HG03460 (cell line): ENCODE data around the gene TFF2.

Source experiments
- ATAC-seq: cut with Tn5 transposase; IDR thresholded peaks from one replicate; pipeline ENCODE4 v1.9.1; 2021; ENCODE audit not compliant: unreplicated experiment

The TFF2 gene

DNA sequence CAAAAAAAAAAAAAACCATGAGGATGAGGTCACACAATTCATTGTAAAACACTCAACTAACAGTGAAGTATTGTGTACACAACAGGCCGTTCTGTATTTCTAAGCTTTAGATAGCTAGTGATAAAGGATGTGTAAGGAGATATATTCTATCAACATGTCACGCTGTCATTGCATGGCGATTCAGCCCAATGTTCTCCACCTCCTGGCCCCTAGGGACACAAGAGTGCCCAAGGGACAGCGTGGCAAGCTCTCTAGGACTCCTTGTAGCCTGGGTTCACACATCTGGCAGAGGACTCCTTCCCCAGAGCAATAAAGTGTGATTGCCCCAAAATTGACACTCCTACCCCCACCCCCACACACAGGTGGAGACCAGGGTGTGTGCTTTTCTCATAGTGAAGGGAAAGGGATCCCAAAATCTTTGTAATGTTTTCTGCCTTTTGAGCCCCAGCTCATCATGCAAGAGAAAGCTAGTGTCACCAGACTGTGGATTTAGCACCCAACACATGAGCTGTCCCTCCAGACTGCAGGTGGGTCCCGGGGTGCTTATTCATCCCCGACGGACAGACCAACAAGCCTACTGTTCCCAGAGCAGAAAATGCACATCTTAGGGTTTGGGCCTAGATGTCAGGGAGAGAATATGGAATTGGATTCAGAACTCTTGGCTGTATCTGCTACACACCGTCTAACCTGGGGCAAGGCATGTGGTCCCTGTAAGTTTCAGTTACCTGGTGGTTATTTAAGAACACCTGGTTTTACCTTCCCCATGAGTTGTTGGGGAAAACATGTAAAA lies 33.6 kb upstream of the TFF2 start:
- ATAC-seq = no peak

DNA sequence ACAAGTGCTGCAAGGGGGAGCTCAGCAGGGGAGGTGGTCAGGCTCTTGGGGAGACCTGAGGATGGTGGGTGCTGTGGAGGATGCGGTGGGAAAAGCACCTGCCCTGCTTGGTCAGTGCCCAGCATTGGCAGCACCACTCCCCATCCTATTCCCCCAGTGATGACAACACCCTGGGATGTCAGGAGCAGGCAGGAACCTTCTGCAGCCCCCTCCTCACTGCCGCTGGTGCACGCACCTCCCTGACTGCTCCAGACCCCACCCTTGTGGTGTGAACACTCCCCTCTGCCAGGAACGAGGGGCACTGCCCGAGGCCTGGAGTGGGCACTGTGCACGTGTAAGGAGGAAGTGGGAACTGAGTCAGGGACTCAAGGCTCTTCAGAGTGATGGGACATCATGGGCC lies 32.5 kb upstream of the TFF2 start:
- ATAC-seq = no peak

DNA sequence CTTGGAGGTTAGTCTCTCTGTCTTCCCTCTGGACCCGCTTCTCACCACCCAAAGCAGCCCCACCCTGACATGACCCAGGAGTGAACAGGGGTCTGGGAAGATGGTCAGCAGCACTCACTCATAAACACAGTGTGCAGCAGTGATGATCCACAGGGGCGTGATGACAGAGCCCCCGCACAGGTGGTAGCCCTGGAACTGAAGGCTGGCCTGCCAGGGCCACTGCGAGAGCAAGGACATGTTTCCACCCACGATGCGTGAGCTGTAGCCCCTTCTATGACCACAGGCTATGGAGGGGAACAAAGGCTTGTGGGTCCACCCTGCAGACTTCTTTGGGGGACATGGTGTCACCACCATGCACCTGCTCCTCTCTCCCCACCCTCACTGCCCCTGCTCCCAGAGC lies 32.1 kb upstream of the TFF2 start:
- no peak for ATAC-seq

DNA sequence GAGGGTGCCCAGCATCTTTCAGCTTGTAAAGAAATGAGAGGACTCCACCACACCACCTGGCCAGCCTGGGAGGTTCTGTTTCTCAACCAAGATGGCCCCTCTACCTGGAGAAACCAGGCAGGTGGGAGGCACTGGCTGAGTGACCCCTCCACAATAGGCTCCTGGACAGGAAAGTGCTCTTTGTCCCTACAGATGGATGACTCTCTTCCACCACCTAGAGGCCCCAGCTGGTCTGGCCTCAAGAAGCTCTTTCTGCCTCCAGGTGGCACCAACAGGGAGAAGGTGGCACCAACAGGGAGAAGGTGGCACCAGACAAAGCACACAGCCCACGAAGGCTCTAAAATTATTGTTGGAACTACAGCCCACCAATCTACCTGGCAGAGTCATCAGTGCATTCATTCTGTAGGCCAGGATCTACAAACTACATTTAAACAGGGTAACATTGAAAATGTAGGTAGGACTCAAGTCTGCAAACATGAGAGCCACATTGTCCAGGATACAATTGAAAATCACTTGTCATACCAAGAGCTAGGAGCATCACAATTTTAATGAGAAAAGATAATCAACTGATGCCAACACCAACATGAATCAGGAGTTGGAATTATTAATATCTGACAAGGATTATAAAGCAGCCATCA lies 30.7 kb upstream of the TFF2 start:
- no peak for ATAC-seq

DNA sequence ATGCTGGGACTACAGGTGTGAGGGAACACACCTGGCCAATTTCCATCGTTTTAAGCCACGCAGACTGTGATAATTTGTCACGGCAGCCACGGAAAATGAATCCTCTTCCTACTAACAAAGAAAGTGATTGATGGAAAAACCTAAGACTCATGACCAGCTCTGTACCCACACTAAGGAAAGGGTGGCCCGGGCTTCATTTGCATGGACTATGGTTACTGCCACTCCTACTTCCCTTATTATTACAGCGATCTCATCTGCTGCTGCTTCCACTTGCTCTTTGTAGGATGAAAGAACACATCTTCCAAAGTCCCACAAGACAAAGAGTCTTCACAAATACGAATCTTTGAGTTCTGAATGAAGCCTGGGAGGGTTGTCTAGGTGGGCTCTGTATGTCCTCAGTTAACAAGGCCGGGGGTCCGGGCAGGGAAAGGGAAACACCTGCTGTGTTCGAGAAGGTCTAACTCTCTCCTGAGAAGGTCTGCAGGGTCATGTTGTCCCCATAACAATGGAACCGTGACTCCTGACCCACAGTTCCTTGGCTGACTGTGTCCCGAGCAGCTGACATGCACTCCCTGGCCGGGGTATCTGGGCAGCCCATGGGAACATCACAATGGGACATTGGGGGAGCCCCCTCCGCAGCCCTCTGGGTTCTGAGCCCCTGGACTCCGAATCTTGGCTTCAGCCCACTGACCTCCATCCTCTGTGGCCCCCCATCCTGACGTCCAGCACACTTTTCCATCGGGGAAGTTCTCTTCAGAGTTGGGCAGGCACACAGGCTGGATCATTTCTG lies 28.8 kb upstream of the TFF2 start:
- no peak for ATAC-seq

DNA sequence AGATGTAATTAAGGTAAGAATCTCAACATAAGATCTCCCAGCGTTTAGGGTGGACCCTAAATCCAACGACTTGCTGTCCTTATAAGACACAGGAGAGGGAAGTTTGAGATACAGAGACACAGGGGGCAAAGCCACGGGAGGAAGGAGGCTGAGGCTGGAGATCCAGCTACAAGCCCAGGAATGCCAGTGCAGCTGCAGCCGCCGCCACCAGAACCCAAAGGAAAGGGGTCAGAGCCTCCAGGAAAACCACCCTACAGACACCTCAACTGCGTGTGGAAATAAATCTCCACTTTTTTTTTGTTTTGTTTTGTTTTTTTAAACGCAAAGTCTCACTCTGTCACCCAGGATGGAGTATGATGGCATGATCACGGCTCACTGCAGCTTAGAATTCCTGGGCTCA lies 27.6 kb upstream of the TFF2 start:
- ATAC-seq = no peak

DNA sequence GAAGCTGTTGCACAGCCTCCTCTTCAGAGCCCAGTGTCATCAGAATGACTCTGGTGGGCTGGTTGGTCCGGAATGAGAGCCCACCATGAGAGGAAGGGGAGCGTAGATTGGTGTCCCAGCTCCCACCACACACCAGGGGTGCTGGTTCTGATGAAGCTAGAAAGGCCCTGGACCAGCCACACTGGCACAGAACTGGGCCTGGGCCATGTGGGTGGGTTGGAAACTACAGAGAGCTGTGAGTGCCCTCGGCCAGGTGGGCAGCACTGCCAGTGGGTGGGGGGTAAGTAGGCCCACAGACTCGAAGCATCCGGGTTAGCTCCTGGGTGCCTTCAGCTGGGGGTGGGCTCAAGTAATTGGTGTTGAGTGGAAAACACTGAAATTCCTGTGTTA lies 27.2 kb upstream of the TFF2 start:
- ATAC-seq = no peak

DNA sequence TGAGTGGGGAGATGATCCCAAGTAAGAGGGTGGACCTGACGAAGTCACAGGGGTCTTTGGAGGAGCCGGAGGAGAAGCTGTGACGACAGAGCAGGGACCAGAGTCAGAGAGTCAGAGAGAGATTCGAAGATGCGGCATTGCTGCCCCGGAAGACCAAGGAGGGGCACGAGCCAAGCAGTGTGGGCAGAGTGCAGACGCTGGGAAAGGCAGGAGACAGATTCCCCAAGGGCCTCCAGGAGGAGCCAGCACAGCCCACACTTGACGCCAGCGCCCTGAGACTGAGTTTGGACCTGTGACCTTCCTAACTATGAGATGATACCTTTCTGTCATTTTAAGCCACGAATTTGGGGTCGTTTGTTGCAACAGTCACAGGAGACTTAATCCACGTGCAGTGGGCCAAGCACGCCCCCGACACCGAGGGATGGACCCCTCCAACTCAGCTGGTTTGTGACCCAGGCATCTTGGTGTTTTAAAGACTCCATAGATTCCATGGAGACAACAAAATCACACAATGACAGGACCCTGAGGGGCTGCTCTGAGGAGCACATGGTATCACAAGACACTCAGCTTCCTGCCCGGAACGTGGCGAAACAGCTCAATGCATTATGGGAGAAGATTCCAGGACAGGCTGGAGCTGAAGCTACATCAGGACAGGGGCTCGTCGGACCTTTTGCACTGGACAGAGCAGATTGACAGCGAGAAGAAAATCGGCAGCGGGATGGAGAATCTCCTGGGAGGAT lies 26.6 kb upstream of the TFF2 start:
- ATAC-seq = no peak

DNA sequence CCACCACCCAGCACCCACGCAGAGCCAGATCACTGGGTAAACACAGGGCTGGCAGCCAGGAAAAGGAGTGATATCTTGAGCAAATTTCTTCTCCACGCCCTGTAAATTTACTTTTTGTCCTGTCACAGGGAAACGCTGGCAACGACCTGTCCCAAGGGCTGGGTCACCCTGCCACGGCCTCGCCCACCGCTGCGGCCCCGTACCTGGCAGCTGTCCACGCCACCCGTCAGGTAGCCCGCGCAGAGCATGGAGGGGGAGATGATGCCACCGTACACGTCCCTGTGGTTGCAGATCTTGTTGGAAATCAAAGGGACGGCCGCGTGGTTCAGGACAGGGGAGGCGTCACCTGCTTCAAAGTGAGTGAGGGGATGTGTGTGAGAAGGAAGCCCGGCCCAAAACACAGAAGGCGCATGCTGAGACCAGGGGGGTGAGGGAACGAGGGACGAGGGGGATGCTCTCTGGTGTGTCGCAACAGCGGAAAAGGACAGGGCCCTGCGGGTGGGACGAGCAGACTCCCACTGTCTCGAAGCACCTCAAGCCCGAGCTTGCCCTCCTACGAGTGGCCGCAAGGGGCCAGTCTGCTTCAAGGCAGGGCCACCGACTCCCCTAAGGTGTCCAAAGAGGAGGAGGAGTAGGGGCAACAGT lies 25.7 kb upstream of the TFF2 start:
- no peak for ATAC-seq

DNA sequence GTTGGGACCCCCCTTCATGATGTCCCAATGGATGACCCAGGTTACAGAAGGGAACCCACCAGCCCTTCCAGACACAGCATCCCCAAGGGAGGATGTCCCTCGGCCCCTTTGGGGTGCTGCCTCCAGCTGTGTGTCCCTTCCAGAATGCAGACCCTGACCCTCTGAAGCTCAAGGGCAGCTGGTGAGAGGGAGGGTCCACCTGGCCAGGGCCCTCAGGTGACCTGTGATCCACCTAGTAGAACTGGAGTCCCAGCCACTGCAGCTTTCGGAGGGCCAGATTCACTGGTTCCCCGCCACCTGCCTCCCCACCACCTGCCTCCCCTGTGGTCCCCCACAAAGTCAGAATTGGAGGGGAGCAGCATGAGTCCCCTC lies 25.2 kb upstream of the TFF2 start:
- ATAC-seq = no peak

DNA sequence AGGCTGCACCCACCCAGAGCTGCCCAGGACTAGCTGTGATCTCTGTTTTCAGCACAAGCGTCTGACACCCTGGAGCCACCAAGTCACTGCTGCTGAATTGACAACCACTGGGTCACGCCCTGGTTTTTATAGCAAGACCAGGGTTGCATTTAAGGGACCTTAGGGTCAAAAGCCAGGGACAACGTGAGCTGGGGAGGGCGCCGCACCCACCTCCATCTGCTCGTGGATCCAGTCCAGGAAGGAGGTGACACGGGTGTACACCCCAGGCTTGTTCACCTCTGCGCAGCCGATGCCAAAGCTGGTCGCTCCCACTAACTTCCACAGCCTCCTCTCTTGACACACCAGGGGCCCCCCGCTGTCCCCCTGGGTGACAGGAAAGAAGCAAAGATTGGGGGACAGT lies 24.7 kb upstream of the TFF2 start:
- ATAC-seq = no peak

DNA sequence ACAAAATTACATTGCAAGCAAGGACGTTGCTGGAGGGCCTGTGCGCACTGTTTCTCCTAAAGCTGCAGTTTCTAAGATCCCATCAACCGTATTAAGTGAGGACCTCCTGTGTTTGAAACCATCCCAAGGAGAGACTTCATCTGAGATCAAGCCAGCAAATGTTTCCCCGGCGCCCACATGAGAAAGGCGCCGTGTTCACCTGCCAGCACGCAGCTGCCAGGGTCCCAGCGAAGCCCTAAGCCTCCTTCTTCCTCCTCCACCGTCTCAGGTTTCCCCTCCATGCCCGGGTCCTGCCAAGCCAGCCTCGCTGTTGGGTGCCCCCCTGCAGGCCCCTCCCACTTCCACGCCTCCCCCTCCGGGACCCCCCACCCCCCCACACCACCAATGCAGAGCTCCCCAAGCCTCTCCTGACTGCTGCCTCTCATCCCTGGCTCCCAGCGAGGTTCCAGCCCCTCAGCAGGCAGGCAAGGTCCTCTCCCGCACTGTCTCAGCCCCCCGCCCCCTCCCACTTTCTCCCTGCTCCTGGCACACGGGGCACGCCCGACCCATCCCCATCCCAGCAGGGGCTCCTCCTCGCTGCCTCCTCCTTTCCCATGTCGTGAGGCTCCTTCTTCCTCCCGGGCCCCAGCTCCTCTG lies 24.2 kb upstream of the TFF2 start:
- no peak for ATAC-seq

DNA sequence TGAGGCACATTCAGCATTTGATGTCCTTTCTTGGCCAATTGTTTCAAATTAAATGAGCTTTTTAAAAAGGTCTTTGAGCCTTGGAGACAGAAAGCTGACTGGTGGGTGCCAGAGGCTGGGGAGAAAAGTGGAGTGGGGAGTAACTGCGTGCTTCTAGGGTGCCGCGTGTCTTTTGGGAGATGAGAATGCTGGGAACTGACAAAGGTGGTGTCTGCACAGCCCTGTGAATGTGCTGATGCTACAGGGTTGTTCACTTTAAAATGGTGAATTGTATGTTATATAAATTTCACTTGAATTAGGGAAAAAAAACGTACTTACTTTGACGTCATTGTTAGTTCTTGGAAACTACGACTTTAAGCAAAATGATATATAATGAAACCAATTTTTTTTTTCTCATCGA lies 23.7 kb upstream of the TFF2 start:
- ATAC-seq = no peak

DNA sequence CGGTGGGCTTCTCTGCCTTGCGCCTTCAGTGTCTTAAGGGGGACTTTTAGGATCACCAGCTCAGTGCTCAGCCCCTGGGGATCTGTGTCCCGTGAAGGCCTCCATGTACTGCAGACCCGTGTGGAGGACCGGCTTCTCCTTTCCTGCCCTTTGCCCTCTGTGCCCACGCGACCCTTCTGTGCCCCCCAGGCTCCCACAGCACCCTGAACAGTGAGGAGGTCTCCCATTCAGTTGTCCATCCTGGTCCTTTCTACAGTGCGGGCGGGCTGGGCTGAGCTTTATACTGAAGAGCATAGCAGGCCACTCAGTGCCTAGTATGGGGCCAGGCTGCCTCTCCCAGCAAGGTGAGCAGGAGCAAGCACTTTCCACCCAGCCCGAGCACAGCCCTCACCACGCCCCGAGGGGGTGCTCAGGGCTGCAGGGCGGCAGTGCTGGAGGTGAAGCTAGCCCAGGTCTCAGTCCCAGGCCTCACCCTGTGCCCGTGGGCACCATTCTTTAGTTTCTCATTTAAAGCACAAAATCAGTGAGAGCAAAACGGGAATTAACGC lies 23.2 kb upstream of the TFF2 start:
- ATAC-seq = no peak

DNA sequence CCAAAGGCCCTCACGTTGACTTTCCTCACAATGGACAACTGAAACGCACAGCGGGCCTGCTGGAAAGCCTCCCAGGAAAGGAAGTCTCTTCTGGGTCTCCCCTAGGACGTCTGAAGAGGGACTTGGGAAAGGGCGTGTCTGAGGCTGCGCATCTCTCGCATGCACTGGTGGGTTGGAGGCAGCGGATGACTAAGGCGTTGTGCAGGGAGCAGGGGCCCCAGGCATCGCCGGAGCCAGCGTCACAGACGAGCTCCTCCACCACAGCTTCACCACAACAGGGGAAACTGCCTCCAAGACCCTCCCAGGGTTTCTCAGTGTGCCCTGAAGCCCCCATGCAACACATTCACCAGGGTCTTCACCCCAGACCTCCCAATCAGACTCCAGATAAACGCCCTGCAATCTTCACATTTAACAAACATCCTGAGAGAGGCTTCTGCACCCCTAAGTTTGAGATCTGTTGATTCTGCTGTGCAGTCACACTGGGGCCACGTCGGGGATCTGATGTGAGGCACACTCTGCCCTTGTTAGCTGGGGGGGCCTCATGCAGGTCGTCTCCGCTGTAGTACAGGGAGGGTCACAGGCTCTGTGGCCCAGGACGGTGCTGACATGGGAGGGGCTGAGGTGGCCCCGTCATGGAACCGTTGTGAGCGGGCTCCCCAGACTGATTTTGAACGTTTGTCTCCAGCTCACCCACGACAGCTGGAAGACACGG lies 22.6 kb upstream of the TFF2 start:
- ATAC-seq = no peak

DNA sequence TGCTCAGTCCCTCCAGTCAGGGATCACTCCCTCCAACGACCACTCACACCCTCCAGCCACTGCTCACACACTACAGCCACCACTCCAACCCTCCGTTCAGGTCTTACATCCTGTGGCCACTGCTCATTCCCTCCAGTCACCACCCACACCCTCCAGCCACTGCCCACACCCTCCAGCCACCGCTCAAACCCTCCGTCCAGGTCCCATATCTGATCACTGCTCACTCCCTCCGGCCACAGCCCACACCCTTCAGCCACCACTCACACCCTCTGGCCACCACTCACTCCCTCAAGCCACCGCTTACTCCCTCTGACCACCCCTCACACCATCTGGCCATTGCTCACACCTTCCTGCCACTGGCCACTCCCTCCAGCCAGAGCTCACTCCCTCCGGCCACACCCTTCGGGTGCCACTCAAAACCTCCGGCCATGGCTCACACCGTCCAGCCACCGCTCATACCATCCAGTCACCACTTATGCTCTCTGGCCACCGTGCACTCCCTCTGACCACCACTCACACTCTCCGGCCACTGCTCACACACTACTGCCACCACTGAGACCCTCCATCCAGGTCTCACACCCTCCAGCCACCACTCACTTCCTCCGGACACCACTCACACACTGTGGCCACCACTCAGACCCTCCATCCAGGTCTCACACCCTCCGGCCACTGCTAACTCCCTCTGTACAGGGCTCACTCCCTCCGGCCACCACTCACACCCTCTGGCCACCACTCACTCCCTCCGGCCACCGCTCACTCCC lies 20.3 kb upstream of the TFF2 start:
- ATAC-seq = no peak

DNA sequence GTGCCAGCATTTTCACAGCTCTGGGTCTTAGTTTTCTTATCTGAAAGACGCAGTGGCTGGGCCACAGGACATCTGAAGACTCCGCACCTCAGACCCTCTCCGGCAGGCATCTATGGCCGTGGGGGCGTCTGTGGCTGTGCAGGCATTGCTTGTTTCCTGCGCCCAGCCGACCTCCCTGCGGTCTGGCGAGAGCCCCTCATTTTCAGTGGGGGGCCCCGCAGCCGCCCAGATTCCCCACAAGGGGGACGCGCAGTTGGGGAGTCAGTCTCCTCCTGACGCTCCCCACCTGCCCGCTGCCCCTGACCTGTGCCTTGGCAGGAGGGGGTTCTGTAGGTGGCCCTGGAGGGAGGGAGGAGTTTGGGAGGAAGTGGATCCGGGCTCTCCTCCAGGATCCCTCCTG lies 19.0 kb upstream of the TFF2 start:
- no peak for ATAC-seq

DNA sequence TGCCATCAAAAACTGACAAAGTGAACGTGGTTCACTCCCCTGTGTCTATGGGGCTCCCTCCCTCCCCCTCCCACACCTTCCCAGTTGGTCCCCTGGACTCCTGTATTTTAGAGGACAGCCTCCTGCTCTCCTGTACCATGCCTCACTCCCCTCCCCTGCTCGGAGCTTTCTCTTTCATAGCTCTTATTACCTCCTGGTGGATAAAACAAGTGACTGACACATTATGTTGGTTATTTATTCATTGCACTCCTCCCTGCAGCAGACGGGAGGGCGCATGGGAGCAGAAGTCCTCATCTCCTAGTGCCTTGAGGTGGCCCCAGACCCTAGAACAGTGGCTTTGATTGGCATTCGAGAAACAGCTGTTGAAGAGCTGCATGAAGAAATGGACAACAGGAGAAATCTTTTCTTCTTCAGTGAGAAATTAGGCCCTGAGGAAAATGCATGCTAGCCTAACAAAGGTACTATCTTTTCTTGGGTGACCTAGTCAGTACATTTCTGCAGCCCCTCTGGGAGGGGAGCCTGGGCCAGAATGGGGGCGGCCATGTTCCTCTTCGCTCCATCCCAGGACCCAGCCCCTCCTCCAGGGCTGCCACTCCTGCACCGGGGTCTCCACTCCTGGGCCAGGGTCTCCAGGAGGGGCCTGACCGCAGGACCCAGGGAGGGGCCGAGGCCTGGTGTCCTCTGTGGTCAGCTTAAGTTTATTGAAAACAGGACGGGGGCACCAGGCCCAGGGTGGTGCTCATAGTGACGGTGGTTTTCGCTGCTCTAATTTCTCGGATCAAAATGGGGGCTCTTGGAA lies 16.8 kb upstream of the TFF2 start:
- no peak for ATAC-seq
